Activated CD4-positive, alpha-beta T cell treated with anti-CD3 and anti-CD28 coated beads for 4 hours (primary cell): ENCODE results near the gene PDE7B.
"Not testable (repeated sequence)": the region's sequence is repeated elsewhere in the genome, so short reads cannot be mapped to it uniquely, and the experiment has no call there.

Experiments
- DNase-seq, 2 donors: peaks; one replicate each; pipeline ENCODE4 v3.0.0-alpha.2; 2020

The PDE7B gene

DNA sequence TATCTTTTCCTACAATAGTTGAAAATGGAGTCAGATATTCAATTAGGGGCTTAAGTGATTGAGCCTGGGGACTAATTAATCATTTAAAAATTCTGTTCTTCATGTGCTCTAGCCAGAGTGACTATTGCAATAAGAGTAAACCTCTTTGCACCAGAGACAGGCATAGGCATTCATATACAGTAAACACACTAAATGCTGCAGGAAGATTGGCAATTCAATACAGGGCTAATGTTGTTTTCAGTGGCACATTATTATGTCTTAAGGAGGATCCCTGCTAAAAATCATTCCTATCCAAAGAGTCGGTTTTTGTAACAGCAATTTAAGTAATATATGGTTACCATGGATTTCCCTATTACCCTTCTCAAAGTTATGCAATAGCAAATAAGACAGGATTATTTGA lies 1.2 kb downstream of the PDE7B start:
- DNase-seq = no peak

DNA sequence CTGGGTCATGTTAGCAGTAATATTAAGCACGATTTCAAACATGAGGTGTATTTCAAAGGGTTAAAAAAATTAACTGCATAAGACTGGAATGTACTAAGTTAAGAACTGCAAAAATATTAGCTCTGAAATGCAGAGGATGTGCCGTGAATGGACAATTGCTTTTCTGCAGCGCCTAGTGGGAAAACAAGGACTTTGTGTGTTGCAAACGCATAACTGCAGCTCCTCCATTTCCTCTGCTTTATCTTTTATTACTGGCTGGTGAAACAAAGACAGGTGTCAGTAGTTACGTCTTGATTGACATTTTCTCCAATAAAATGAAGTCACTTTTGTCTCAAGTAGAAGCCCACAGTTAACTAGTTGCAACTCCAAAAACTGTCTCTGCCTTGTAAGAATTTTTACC lies 1.7 kb downstream of the PDE7B start:
- no peak for DNase-seq

DNA sequence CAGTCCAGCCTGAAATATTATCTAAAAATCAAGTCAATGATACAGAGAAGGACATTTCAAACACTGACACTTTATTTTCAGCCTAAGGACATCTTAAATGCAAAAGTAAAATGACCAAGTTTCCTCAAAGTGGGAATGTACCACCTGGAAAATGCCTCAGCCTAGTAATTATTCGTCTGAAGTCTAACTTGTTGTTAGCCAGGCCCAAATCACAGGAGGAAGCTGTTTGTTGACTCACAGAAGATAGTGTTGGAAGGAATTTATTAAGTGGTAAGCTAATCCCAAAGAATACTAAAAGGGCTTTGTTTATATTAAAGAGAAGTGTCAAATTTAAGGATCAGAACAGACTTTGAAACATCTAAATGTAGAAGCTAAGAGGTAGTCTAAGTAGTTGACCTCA lies 2.5 kb downstream of the PDE7B start:
- DNase-seq = no peak

DNA sequence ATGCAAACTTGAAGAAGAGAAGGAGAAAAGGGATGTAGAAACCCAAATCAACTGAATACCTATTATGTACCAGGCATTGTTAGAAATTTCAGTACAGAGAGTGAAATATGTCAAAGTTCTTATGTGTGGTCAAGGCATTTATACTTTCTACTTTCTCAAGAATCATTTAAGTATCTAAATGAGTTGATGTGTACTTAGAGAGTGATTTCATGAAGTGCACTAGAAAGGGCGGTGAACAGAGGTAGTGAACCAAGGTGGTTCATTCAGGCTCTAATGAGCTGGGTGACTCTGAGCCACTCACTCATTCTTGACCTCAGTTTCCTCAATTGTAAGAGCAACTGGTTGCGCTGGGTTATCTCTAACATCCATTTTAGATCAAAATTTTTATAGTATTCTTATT lies 3.3 kb downstream of the PDE7B start:
- DNase-seq = no peak

DNA sequence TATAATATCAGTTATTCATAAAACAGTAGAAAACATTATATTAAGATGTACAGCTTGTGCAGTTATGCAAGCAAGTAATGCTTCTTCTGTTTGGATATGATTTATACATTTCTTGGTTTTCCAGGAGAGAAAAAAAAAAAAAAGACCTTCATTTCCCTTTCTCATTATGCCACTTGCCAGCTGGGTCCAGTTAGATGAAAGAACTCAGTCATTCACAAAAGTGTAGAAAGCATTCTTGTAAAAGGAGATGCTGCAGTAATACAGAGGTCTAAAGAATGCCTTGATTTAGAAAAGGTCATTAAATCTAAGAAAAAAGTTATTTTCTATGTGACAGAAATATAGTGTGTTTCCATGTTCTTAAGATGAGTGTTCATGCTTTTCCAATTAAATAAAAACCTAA lies 7.4 kb downstream of the PDE7B start:
- no peak for DNase-seq

DNA sequence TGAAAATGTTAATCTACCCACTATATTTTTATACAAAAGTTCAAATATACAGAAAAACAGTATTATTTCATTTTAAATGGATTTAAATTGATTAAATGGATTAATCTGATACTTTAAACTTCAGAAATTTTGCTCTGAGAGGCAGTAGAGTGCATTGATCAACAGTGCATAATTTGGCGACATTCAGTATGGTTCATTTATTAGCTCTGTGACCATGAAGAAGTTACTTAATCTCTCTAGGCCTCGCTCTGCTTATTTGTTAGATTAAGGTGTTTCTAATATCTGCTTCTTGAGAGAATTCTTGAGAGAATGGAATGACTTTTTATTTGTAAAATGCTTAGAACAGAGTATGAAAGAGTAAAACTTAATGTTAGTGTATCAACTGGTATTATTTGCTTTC lies 8.9 kb downstream of the PDE7B start:
- no peak for DNase-seq

DNA sequence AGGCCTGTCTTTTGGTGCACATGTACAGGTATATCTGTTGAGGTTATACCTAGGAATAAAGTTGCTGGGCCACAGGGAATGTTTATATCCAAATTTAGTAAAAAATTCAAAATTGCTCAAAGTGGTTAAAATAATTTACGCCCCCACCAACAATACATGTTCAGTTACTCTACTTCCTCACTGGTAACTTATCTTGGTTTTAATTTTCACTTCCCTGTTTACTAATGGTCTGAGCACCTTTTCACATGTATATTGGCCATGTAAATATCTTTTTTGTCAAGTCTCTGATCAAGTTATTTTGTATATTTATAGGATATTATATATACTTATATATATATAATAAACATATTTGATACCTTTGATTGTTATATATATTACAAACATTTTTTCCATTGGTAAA lies 9.7 kb downstream of the PDE7B start:
- no peak for DNase-seq

DNA sequence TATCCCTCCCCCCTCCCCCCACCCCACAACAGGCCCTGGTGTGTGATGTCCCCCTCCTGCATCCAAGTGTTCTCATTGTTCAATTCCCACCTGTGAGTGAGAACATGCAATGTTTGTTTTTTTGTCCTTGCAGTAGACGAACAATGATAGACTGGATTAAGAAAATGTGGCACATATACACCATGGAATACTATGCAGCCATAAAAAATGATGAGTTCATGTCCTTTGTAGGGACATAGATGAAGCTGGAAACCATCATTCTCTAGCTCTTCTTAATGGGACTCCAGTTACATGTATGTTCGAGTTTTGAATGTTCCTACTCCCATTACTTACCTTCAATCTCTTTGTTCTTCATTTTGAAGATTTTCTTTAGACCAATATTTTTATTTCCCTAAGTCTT lies 13.4 kb downstream of the PDE7B start:
- not testable (repeated sequence) for DNase-seq

DNA sequence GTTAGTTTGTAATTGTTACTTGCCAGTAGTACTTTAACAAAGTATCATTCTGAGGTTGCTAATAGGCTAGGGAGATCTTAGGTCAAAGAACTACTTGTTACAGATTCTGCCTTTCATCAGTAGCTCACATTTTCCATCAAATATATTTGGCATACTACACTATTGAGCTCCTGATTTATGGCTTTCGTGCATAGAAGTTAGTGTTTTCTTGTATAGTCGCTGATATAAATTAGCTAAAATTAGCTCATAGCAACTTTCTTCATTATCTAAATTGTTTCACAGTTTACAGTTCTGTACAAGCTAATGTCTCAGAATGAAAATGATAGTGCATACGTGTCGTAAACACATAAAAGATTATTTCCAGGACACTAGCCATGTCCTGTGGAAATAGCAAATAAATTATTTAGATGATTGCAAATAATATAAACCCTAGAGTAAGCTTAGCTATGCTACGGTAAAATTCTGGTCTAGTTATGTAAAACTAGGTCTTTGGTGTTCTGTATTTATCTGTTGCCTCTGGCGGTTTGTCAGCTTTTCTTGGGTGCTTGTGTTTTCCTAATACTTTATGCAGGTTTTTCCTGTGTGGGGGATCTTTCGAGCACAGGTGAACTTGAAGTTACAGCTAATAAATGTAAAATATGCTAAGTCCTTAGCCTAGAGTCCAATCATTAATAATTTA lies 15.1 kb downstream of the PDE7B start:
- no peak for DNase-seq

DNA sequence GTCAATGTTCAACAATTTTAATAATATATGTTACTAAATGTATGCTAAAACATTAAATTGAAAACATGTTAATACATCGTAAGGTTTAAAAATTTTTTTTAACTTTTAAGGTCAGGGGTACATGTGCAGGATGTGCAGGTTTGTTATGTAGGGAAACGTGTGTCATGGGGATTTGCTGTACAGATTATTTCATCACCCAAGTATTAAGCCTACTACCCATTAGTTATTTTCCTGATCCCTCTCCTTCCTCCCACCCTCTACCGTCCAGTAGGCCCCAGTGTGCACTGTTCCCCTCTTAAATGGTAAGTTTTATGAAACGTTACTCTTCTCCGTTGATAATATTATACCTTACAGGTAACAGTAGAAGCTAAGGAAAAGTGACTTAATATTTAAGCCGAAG lies 15.8 kb downstream of the PDE7B start:
- no peak for DNase-seq

DNA sequence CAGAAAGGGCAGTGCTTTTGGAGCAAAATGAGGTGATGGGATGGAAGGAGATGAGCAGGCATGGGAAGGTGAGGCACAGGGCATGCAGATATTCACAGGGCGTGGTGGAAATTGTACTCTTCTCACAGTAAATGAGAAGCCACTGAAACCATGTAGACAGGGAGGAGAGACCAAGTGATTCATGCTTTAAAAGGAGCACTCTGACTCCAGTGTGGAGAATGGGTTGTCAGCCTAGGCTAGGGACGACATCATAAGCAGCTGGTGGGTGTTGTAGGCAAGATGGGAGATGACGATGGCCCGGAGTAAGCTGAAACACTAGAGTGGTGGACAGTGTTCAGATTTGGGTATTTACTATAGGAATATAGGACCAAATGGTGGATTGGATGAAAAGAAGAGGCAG lies 18.4 kb downstream of the PDE7B start:
- DNase-seq = no peak

DNA sequence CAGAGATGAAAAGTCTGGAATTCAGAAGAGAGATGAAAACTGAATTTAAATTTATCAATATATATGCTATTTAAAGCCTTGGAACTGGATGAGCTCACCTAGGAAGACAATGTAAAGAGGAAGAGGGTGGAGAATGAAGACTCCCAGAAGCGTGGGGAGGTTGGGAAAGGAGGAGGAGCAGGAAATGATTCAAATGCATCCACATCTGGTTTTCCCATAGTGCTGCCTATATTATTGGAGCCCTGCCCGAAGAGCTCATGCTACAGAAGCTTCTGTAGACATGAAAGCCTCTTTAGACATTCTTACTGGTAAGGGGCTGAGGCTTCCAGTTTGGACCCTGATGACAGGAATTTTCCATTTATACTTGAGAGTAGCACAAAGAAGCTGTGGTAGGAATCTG lies 19.2 kb downstream of the PDE7B start:
- no peak for DNase-seq

DNA sequence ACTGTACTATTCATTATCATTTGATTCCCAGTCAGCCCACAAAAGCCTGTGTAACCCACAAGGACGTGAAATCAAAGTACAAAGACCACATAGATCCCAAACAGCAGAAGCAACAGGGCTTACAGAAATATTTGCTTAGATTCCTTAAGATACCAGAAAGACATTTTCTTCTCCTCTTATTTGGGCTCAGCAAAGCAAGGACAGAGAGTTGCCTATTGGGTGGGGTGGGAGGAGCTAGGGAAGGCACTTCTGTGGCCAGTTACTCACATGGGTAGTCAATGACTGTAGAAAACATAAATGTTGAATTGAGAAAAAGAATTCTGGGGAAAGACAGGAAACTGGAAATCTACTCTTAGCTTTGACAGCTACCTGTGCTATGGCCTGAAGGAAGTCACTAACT lies 19.8 kb downstream of the PDE7B start:
- no peak for DNase-seq

DNA sequence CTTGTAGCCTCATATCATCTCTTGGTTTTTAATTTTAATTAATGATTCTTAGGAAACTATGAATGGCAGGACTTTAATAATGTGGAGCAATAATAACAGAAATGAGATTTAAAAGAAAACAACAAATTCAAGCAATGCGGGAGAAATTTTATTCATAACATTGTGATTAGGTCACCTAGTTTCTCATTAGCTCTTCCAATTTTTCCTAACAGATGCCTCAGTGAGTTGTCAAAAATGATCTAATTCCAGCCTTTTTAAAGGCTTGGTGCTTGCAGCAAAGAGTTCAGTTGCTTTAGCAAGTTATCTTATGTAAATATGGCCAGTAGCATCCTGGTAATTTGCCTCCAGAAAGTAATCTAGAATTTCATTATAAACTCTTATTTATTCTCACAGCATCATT lies 20.4 kb downstream of the PDE7B start:
- no peak for DNase-seq

DNA sequence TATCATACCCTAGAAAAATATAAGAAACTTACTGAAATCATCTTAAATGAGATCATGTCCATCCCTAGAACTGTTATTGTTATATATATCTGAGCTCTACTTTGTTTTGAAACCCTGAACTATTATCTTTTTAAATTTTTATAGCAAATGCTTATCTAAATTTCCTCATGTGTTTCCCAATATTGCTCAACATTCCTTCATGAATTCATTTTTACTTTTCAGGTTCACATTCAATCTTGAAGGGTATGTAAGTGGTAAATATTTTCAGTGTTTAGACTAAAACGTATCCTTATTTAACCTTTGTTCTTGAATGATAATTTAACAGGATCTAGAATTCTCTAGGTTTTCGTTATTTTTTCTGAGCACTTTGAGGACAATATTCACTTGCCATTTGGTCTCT lies 23.9 kb downstream of the PDE7B start:
- DNase-seq = no peak

DNA sequence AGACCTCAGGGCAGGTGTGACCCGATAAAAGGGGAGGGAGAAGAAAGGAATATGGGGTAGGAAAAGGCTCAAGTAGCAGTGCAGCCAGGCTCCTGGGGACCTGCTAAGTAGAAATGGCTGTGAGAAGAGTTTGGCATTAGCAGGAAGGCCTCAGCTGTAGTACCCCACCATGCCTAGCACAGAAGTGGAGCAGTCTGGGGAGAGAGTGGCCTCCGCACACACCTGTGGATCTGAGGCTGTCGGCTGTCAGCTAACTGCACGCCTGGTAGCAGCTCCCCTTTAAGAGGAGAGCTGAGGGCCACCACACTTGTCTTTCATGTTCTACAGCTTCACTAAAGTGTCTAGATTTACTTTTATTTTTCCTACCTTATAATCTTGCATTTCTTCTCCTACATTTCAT lies 24.6 kb downstream of the PDE7B start:
- DNase-seq = no peak

DNA sequence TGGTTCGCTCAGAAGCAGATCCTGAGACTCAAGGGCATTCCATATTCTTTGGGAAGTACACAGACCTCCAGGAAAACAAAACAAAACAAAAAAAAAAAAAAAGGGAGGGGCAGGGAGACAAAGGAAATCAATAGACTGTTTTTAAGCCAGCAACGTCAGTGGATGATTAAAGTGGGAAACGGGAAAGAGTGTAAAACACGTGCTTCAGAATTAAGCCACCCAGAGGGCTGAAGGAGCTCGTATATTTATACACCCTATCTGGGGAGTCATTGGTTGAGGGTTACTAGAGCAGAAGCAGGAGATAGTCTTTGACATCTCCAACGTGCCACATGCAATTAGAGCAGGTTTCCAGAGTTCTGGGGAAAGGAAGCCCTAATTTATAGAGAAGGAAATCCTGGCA lies 26.2 kb downstream of the PDE7B start:
- DNase-seq = no peak

DNA sequence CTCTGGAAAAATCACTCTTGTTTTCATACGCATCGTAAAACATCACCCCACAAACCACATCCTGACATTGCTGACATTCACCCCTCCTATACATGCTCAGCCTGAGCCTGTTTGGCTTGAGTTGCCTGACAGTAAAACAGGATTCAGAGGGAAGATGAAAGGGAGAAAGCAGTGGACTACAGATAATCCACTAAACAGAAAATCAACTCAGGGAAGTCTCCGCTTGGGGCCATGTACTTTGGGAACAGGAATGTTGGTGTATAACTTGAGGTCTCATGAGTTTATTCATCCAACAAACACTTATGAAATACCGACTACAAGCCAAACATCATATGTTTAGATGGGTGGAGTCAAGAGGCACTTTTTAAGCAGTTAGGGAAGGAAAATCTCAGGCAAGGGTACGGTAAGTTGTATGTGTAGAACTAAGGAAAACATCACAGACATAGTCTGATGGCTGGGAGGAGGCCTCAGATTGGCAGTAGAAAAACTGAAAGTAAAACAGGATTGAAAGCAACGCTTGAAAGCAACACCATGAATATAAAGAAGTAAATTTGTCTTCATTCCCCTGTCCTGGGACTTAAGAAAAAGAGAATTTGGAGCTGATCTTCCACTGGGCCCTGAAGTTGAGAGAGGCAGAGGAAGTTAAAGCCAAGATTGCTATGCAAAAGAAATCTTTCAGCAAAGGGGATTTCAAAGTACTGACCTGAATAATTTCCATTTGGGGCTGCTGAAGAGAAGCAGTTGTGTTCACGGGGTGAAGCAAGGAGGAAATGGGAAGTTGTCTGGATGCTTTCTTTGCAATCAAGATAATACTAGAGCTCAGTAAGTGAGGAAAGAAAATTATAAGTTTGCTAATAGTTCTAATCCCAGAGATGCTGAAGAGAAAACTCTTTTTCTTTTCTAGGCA lies 28.8 kb downstream of the PDE7B start:
- peak; percentile 40 to 46 for DNase-seq

DNA sequence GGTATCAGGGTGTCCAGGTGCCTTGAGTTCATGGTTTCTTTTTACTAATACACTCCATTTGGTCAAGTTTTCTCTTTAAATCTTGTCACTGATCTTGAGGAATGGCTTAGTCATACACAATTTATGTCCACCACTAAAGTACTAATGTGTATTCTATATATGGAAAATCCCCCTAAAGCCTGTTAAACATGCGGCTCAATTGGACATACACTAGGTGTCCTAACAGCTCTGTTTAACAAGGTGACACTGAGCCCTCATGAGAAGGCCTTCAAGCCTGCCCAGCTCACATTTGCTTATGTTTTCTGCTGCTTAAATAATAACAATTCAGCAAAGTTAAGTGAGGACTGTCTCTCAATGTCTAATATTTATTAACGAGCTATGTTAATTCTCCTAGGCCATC lies 31.5 kb downstream of the PDE7B start:
- DNase-seq = no peak

DNA sequence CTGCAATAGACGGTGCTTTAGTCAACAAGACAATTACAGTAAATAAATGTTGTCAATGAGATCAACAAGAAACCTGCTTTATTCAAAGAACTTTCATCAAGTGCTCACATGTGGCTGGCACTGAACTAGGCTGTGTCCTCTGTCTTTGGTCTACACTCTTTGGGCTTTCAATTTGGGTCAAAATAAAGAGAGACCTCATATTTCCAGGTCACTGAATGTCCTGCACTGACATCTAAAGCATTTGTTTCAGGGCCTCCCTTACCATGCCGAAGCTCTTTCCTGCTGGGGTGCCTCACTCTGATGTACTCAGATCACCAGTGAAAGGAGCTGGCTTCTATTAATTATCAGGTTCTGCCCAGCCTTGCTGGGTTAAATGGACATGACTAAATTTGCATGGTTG lies 32.0 kb downstream of the PDE7B start:
- no peak for DNase-seq

DNA sequence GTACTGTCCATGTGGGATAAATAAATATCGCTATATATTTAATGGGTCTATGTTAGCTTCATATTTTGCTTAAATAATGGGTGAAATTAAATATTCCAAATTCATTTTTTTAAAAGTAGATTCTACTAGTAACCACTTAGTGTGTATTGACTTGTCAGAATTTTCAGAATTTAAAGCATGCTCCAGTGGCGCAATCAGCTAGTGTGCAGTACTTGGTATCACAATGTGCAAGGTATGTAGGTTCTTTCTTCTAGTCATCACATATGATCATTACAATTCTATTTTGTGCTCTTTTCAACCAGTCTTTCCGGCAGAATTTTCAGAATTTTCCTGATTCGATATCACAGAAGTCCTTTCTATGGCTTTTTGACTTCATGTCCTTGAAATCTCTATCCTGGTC lies 32.6 kb downstream of the PDE7B start:
- DNase-seq = no peak

DNA sequence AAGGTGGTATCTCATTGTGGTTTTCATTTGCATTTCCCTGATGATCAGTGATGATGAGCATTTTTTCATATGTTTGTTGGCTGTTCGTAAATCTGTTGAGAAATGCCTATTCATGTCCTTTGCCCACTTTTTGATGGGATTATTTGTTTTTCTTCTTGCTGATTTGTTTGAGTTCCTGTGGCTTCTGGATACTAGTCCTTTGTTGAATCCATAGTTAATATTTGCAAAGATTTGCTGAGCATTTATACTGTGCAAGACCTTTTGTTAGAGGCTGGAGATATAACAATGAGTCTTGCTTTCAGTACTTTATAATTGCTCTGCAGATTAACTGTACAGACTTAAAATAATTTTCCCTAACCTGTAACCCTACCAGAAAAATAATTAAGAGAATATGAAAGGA lies 35.6 kb downstream of the PDE7B start:
- no peak for DNase-seq

DNA sequence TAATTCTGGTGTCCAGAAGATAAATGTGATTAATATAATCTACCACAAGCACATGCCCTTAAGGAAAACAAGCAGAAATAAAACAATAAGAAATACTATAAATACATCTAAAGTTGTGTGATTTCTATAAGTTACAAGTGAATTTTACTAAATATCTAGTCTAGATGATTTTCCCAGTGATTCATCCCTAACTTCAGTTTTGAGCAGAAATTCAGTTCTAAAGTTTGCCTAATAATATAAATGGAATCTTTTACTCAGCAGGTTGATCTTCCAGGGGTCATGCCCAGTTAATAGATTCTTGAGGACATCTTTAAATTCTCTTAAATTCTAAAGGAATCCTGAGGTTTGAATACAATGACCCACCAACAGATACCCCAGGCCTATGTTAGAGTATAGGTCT lies 37.3 kb downstream of the PDE7B start:
- no peak for DNase-seq

DNA sequence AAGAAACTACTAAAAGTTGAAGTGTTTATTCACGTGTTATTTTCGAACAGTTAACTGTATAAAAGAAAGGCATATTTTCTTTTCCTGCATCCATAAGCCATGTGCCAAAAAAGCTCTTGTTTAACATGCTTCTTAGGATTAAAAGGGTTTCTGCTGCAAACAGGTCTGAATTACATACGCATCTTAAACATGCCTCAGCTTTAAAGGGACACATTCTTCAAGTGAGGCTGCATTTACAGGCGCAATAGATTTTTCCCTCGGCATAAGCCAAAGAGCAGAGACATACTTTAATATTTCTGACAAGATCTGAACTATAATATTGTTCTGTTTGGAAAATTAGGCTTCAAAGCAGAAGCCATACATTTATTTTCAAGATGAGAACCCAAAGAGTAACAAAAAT lies 39.4 kb downstream of the PDE7B start:
- no peak for DNase-seq

DNA sequence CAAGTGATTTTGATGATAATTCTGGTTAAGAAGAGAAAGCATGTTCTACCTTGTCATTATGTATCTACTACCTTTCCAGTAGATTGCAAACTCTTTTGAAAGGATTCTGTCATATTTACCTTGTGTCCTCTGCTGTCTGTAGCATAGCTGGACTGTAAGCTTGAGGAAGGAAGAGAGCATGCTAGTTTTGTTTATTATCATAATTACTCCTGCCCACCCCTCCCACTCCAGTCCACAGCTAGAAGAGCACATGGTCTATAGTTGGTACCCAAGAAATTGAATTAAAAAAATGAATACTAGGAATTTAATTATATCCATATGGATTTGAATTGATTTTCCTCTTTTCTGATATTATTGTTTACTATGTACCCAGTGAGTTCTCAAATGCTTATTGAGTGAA lies 40.2 kb downstream of the PDE7B start:
- DNase-seq = no peak
